DND-41 (cell line): Measurements from ENCODE around the gene GART.

Experiments
- EZH2 ChIP-seq: IDR thresholded peaks from 3 replicates; pipeline ENCODE4 v1.6.1; 2012; ENCODE audit warnings: borderline replicate concordance, low read depth, mild to moderate bottlenecking, moderate library complexity, low read length, inconsistent platforms; ENCODE audit not compliant: severe bottlenecking
- TF ChIP-seq, protein P1 (sequence below): IDR thresholded peaks from 2 replicates; pipeline ENCODE4 v1.5.1; 2012; ENCODE audit warnings: borderline replicate concordance, low read length, moderate library complexity, mild to moderate bottlenecking; ENCODE audit not compliant: poor library complexity, severe bottlenecking; ENCODE audit errors: extremely low read depth

DNA sequence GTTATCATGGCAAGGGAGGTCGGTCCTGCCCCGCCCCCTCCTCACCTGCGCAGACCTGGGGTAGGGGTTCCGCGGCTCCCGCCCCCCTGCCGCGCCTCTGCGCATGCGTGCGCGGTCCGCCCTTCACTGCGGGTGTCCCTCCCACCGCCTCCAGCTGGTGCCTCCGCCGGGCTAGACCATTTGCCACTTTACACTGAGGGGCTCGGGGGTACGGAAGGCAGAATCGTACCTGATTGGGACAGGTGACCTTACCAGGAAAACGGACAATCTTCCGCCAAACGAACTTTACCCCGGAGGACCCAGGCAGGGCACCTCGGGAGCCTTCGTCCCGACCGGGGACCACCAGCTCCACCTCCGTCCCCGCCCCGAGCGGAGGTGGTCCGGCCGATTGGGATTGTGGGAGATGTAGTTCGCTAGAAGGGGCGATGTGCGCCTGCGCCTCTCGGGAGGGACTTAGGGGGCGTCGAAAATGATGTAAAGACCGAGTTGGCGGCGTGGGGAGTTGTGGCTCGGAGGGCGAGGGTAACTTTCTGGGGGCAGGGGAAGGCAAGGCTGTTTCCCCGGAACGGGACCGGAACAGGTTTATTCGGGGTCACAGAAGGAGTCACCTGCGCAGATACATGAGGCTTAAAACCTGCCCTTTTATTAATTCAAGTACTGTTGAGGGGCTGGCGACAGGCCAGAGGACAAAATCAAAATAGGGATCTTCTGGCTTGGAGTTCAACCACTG, 50.4 kb downstream of the GART start, which contains the start of gene DNAJC28:
- TF ChIP-seq, protein P1, sequence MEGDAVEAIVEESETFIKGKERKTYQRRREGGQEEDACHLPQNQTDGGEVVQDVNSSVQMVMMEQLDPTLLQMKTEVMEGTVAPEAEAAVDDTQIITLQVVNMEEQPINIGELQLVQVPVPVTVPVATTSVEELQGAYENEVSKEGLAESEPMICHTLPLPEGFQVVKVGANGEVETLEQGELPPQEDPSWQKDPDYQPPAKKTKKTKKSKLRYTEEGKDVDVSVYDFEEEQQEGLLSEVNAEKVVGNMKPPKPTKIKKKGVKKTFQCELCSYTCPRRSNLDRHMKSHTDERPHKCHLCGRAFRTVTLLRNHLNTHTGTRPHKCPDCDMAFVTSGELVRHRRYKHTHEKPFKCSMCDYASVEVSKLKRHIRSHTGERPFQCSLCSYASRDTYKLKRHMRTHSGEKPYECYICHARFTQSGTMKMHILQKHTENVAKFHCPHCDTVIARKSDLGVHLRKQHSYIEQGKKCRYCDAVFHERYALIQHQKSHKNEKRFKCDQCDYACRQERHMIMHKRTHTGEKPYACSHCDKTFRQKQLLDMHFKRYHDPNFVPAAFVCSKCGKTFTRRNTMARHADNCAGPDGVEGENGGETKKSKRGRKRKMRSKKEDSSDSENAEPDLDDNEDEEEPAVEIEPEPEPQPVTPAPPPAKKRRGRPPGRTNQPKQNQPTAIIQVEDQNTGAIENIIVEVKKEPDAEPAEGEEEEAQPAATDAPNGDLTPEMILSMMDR: no peak
- no peak for TF ChIP-seq EZH2
